GM10266 (cell line): ENCODE data around the gene PROK1.

Experiments
- DNase-seq: peaks from one replicate; pipeline ENCODE4 v3.0.0; 2012; ENCODE audit errors: extremely low spot score
- TF ChIP-seq, protein P1 (sequence below): IDR thresholded peaks from 2 replicates; pipeline ENCODE4 v1.5.1; 2012; ENCODE audit warnings: mild to moderate bottlenecking, low read depth; ENCODE audit not compliant: control insufficient read depth, insufficient read depth; ENCODE audit errors: missing control alignments

Gene PROK1

DNA sequence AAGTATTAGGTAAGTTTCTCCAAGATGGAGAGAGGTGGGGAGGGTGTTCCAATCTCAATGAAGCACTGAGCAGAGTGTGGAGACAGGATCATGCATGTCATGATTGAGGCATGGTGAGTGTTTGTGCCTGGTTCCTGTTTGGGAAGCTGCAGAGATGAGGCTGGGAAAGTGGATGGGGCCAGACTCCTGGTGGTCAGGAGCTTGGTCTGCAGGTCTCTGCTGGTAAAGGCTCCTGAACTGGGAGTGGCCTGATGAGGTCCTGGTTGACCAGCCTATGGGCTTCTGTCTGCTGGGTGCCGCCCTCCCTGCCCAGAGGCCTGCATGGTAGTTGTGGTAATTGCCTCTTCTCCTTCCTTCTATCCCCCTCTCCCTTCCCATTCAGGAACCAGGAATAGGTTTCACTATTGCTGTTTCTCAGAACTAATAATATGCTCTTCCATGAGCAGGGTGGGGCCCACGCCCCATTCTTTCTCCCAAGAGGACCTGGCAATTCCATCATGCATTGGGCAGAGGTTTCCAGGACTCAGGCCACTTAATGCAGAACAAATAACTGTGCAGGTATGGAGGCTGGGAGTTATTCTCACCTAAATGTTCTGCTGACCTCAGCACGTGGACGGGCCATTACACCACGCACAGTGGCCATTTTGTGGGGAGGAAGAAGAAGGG is 24.5 kb downstream of the PROK1 start:
- TF ChIP-seq, protein P1, sequence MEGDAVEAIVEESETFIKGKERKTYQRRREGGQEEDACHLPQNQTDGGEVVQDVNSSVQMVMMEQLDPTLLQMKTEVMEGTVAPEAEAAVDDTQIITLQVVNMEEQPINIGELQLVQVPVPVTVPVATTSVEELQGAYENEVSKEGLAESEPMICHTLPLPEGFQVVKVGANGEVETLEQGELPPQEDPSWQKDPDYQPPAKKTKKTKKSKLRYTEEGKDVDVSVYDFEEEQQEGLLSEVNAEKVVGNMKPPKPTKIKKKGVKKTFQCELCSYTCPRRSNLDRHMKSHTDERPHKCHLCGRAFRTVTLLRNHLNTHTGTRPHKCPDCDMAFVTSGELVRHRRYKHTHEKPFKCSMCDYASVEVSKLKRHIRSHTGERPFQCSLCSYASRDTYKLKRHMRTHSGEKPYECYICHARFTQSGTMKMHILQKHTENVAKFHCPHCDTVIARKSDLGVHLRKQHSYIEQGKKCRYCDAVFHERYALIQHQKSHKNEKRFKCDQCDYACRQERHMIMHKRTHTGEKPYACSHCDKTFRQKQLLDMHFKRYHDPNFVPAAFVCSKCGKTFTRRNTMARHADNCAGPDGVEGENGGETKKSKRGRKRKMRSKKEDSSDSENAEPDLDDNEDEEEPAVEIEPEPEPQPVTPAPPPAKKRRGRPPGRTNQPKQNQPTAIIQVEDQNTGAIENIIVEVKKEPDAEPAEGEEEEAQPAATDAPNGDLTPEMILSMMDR, result no peak
- DNase-seq, result no peak

DNA sequence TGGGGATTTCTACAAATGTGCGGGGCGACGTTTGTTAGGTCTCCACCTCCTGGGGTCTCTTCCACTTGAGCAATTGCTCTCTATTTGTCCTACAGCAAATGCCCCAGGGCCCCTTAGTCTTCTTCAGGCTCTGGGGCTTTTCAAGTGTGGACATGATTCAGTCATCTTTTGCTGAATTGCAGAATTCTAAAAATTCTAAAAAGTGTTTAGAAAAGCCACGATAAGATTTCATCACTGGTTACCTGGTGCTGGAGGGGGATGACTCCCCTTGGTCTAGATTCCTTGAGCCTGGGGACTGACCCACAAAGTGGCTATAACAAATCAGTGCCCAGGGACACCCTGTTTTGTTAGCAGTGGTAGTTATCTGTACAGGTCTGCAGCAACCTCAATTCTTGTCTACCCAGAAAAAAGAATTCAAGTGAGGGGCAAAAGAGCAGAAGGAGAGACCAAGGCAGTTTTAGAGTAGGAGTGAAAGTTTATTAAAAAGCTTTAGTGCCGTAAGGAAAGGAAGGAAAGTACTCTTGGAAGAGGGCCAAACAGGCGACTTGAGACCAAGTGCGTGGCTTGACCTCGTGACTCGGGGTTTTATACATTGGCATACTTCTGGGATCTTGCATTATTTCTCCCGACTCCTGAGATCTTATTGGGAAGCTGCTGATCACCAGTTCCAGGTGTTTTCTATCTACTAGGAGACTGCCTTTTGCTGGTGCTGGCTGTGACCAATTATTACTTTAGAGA is 25.2 kb downstream of the PROK1 start:
- TF ChIP-seq, protein P1, result no peak
- no peak for DNase-seq

- no peak for DNase-seq
- TF ChIP-seq, protein P1, result no peak
Observed at GRCh38 chr1:110477041-110477440, 26.1 kb downstream of the PROK1 start.

GRCh38 chr1:110477445-110477957 is 26.6 kb downstream of the PROK1 start:
- TF ChIP-seq, protein P1, result peak; percentile 3
- no peak for DNase-seq

GRCh38 chr1:110477967-110478640 is 27.2 kb downstream of the PROK1 start:
- TF ChIP-seq, protein P1, result no peak
- DNase-seq, result no peak

DNA sequence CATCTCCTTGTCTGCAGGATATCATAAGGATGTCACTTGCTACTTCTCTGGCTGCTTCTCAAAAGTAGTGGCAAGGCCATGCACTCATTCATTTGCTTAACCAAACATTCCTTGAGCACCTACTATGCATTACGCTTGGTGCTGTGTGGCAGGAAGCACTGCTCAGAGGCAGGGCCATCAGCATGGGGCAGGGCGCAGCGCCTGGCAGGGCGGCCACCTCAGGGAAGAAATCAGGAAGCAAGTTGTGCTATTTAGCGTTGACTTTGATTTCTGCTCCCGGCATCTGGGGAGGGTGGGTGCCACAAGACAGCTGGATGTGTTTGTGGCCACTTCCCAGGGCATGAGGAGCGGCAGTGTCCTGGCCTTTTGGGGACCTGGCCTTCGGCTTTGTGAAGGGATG is 27.9 kb downstream of the PROK1 start:
- DNase-seq, result no peak
- TF ChIP-seq, protein P1, result no peak
